Measurements from ENCODE around the gene SBF1.
A peak's percentile ranks its signal among the peaks of the same experiment; 100 is the strongest.

Gene SBF1

DNA sequence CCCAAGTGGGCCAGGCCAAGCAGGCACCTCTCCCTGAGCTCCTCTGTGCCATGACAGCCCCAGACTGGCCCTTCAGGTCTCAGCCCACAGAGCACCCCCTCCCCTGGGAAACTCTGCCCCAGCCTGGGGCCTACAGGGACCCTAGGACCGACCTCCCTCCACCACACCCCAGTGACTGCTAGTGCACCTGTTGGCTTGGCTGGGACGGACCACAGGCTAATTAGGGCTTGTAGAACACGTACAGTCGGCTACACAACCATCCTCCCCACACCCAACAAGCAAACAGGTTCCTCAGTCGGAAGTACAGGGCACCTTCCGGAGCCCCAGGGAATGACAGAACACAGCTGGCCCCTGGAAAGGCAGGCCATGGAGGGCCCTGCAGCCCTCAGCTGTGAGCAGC lies 4.3 kb downstream of the SBF1 start:
- no peak for DNase-seq (ENCODE audit: low read depth, low spot score)
- H3K27ac ChIP-seq, result peak overlapping the region; percentile 47

DNA sequence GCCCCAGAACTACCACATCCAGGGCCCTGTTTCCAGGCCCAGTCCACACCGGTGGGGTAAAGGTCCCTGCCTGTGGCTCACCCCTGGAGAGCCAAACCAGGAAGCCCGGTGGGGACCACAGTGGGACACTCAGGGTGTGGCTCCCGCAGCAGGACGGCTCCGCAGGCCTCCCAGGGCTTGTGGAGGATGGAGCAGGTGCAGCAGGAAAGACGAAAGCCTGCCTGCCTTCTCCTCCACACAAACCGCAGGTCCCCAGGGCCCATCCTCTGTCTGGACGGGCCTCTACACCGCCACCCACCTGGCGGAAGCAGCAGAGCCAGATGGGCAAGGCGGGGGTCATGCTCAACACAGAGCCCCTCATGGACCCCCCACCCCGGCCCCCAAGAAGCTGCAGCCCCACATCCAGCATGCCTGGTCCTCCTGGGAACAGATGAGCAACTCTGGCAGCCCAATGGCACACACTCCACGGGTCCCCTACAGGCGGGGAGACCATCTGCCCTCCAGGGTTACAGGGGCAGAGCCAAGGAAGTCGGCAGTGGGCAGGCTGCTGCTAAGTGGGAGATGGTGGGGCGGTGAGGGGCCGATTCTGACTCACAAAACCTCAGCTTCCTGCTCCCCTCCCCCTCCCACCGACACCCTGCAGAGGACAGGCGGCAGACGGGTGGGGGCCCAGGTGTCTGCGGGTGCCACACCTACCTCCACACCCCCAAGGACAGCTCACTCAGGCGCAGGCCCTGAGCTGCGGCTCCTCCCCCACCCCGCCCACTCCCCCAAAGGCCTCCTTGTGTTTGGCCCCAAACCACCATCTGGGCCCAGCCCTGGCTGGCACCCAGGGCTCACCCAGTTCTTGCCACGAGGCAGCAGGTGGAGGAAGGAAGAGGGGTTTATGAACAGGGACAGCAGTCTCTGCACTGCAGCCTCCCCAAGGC lies 5.2 kb downstream of the SBF1 start:
- peak; percentile 37 for DNase-seq (ENCODE audit: low read depth, low spot score)
- peak overlapping the region; percentile 47 for H3K27ac ChIP-seq

DNA sequence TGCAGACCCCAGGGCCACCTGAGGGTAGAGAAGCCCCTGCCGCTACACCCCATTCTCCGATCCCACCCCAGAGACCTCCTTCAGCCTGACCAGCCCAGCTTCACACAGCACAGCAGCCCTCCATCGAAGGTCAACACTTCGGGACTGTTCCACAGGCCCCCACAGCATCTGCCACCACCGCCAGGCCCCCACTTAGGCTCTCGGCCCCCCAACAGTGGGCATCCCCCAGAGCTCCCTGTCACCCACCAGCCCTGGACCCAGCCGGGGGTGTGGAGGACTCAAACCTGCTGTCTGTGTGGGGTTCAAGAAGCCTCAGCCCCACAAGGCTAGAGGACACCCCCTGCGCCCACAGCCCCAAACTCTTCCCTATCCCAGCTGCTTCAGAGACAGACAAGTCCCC lies 6.2 kb downstream of the SBF1 start:
- DNase-seq (ENCODE audit: low read depth, low spot score), result no peak
- H3K27ac ChIP-seq, result no peak overlapping the region

DNA sequence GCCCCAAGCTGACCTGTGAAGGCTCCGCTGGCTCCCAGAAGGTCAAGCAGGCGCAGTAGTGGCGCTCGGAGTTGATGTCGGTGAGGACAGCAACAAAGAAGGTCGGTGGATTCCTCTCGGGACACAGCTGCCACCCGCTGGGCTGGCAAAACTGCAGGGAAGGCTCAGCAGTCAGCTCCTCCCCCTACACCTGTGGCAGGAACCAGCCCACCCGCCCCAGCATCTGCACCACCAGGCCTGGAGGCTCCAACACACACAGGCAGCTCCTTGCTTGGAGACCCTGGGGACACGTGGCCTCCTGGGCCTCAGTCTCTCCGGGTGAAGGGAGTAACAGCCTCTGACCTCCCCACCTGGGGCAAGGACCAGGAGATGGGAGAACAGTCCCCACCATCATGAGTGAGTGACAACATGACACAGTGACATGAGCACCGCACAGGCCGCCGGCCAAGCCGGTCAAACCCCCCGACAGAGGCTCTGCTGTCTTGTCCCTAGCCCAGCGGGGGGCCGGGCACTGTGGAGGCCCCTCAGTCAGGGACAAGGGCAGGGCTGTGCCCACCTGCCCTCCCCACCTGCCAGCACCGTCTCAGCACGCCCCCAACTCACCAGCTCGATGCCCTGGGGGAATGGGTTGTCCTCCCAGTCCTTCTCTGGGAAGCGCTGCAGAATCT lies 6.9 kb downstream of the SBF1 start:
- no peak for DNase-seq (ENCODE audit: low read depth, low spot score)
- H3K27ac ChIP-seq, result no peak overlapping the region

DNA sequence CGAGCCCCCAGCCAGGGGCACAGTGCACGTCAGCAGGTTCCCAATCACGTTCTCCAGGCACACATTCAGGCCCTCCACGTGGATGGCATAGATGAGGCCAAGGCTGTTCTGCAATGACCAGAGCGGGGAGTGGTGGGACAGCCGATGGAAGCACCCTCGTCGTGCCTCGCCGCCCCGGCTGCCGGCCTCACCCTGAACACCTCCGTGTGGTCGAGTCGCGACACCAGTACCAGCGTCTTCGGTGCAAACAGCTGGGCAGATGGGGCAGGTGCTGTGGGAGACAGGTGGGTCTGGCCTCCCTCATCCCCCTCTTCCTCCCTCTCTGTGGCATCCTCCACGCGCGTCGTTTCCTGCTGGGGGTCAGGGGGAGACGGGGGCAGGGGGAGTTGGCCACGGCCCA lies 7.5 kb downstream of the SBF1 start:
- no peak overlapping the region for H3K27ac ChIP-seq
- DNase-seq (ENCODE audit: low read depth, low spot score), result no peak

DNA sequence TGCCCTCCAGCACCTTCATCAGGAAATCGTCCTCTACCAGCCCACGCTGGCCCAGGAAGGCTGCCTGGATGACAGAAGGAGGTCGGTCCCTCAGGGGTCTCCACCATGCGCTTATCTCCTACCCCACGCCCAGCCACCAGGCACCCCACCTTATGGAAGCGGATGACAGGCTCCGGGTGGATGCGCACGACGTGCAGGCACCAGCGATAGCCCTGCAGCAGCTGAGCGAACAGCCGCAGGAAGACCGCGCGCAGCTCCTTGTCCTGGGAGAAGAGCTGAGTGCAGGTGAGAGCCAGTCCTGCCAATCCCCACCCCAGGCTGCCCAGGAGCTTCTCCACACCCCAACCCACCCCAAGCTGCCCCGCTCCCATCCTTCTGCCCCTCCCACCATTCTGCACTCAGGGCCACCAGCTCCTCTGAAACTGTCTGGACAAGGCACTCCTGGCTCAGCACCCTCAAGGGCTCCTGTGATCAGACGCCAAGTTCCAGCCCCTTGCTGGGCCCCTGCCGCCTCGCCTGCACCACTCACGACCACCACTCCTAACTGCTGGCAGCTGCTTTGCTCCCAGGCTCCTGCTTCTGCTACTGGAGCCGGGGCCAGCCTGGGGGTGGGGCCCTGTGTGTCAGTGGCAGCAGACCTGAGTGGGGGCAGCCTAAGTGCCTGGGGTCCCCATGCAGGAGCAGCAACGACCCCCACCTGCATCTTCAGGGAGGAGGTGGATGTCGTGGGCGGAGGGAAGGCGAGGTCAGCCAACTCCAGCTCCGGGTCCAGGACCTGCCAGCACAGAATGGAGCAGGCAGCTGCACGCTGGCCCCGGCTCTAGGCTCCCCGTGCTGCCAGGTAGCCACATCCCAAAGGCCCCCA lies 9.5 kb downstream of the SBF1 start:
- DNase-seq (ENCODE audit: low read depth, low spot score), result no peak

DNA sequence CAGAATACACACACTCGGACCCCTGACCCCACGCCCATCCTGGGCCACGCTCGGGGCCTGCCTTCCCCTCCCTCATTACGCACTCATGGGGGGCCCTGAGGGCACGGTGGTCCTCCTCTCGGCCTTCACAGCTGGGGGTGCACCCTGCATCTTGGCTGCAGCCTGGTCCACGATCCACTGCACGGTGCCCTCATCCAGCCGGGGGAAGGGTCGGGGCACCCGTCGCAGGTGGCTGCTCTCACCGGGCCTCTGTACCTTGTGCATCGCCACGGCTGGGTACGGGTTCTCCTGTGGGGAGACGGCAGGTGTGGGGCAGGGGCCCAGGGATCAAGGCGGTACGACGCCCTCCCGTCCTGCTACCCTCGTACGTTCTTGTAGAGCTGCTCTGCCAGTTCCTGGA lies 10.4 kb downstream of the SBF1 start:
- DNase-seq (ENCODE audit: low read depth, low spot score), result no peak
- no peak overlapping the region for H3K27ac ChIP-seq

More for the DNA sequence above, 9.5 kb downstream of the SBF1 start:
- H3K27ac ChIP-seq, result no peak overlapping the region

DNA sequence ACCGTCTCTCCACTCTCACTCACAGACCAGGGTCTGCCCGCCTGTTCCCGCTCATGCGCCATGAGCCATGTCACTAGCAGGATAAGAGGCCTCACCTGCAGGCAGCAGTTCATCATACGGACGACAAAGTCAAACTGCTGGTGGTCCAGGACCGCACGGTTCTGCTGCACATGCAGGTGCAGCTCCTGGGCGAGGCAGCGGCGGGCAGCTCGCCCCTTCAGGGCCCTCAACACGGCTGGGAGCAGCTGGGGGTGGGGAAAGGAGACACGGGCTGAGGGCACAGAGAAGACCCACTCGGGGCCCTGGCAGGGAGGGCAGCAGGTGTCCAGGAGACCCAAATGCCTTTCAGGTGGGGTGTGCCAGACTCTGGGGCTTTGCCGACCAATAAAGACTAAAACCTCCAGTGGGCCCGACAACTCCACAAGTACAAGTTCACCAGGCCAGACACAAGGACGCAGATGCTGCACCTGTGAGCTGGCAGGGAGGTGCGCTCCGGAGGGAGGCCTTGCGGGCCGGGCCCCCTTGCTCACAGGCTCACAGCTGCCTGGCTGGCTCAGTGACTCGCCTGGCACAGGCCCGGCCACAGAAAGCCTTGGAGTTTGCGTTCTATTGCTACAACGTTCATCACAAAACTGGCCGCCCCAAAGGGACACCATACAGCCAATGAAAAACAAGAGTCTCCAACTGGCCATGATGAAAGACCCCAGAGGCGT lies 11.5 kb downstream of the SBF1 start:
- DNase-seq (ENCODE audit: low read depth, low spot score), result no peak
- H3K27ac ChIP-seq, result no peak overlapping the region

DNA sequence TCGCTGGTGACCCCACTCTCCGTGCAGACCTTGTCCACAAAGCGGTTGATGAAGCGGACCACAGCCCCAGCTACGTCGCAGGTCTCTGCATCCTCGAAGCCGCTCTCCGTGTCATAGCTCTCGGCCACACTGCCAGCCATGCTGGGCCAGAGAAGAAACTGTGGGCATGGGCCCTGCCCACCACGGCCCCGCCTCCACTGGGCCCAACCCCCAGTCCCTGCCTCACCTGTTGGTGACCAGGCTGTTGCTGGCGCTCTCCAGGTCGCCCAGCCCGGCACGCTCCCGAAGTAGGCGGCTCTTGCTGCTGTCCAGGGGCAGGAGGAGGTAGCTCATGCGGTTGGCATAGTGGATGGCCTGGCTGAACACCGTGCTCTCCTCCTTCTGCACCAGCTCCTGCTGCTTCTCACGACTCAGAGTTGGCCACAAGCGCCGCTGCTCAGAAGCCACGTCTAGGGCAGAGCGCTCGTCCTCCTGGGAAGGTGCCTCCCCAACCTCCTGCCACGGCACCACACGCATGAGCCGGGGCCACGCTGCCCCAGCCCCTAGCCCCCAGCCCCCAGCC lies 12.8 kb downstream of the SBF1 start:
- H3K27ac ChIP-seq, result no peak overlapping the region
- DNase-seq (ENCODE audit: low read depth, low spot score), result no peak

DNA sequence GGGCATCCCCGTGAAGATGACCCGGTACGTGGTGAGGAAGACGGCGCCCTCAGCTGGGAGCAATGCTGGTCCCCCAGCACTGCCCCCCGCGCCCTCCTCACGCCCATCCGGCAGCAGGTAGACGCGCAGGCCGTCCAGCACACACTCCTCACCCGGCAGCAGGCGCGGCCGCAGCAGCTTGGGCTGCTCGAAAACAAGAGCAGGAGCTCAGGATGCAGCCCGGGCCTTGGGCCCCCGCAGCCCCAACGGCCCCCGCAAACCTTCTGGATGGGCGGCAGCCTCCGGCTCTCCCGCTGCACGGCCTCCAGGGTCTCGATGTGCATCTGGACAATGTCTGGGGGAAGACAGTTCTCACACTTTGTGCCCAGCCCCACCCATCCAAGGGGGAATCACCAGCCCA lies 13.3 kb downstream of the SBF1 start:
- no peak for DNase-seq (ENCODE audit: low read depth, low spot score)

DNA sequence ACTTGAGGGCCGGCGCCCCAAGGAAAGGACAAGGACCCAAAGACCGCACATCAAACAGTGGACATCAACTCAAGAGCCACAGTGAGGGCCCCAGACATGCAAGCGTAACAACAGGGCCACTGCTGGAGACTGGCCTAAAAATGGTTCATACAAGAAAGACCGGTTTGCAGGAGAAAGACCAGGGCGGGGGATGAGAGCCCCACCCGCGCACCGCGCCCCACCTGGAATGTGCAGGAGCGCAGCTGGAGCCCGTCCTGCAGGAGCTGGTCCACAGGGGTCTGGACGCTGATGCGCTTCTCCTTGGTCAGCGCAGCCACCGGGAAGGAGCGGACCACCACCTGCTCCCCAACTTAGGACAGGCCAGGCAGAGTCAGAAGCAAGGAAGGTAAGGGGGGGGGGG lies 13.9 kb downstream of the SBF1 start:
- DNase-seq (ENCODE audit: low read depth, low spot score), result no peak
- H3K27ac ChIP-seq, result peak overlapping the region; percentile 28

More for the DNA sequence above, 13.3 kb downstream of the SBF1 start:
- no peak overlapping the region for H3K27ac ChIP-seq

DNA sequence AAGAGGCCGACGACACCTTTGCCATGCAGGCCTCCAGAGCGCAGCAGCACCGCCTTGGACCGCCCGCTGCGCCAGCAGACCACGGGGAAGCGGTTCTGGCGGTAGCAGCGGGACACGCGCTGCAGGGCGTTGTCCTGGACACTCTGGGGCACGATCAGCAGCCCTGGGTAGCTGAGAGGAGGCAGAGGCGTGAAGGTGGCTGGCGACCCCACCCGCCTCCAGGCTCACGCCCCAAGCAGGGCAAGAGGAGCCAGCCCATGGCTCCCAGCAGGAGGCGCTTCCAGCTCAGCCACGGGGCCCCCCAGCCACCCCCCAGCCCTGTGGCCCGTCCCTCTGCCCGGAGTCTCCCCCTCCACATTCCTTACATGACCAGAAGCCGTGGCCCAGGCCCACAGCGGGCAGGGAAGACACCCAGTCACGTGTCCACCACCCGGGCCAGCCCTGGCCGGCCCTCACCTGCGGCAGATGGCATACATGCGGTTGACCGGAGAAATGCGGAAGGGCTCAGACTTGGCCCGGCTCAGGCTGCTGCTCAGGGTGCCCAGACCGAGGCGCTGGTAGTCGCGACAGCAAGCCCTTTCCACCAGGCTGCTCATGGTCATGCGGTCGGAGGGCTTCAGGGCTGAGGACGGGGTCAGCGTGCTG lies 15.2 kb downstream of the SBF1 start:
- H3K27ac ChIP-seq, result no peak overlapping the region
- DNase-seq (ENCODE audit: low read depth, low spot score), result no peak

DNA sequence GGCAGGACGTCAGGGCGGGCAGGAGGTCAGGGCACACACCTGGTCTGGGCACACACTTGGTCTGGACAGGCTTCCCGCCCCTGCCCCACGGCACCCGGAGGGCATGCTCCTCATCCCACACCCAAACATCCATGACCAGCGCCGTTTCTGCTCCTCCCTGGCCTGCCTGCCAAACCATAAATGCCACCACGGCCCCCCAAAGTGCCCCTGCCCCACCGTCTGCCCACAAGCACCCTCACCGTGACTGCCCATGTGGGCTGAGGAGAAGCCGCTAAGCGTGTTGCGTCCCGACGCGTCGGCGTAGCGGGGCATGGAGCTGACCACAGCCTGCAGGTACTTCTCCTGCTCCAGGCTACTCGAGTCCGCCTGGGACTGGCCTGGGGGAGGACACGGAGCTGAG lies 15.8 kb downstream of the SBF1 start:
- no peak for DNase-seq (ENCODE audit: low read depth, low spot score)
- no peak overlapping the region for H3K27ac ChIP-seq

DNA sequence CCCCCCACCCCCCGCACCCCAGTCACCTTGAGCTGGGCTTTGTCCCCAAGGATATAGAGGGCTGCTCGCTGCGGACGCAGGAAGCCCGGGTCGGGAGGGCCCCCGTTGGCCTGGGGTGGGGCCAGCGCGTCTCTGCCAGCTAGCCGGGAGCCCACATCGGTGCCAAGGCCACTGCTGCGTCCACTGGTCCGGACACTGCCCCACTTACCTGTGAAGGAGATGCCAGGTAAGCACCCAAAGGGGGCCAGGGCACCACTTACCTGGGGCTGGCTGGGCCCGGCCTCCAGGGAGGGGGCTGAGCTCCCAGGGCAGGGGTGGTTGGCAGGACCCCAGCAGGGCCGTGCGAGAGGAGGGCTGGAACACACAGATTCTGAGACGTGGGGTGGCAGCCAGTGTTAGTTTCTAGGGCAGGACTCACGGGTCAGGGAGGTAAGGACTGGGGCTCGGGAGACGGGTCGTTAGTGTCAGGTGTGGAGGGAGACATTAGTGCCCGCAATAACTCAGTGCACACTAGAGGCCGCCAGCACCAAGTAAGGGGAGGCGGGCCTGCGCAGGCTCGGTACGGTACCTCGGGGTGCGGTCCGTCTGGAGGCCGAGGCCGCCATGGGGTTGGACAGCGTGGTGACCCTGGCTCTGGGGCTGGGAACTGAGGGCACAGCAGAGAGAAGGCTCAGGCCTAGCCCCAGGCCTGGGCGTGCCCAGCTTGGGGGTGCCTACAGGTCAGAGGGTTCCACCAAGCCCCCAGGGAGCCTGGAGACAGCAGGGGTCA lies 18.2 kb downstream of the SBF1 start:
- no peak for DNase-seq (ENCODE audit: low read depth, low spot score)
- H3K27ac ChIP-seq, result no peak overlapping the region

DNA sequence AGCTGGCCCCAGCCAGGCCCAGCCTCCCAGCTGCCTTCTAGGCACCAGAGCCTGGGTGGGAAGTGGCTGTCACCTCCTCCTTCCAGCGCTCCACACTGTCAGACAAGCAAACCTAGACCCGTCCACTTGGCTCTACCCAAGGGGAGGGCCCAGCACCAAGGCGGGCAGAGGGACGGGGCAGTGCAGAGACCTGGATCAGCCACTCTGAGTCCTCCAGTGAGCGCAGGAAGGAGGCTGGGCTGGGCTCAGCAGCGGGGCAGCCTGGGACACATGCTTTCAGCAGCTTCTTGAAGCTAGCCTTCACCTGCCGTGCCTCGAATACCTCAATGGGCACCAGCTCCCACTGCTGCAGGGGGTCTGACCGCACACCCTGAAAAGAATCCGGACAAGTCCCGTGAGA lies 18.8 kb downstream of the SBF1 start:
- H3K27ac ChIP-seq, result no peak overlapping the region
- no peak for DNase-seq (ENCODE audit: low read depth, low spot score)

DNA sequence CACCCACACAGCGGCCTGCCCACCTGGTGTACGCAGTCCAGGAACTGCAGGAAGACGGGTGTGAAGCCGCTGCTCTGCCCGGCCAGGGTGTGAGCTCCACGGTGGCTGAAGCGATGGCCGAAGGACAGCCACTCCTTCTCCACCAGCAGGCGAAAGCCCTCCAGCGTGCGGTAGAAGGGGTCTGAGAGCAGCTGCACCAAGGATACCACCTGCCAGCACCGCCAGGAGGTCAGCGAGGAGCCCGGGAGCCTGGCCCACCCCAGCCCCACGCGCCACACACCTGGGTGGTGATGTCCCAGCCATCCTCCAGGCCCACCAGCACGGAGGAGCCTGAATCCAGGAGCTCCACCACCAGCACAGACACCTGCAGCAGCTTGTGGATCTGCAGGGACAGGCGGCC lies 19.6 kb downstream of the SBF1 start:
- no peak overlapping the region for H3K27ac ChIP-seq
- DNase-seq (ENCODE audit: low read depth, low spot score), result no peak

DNA sequence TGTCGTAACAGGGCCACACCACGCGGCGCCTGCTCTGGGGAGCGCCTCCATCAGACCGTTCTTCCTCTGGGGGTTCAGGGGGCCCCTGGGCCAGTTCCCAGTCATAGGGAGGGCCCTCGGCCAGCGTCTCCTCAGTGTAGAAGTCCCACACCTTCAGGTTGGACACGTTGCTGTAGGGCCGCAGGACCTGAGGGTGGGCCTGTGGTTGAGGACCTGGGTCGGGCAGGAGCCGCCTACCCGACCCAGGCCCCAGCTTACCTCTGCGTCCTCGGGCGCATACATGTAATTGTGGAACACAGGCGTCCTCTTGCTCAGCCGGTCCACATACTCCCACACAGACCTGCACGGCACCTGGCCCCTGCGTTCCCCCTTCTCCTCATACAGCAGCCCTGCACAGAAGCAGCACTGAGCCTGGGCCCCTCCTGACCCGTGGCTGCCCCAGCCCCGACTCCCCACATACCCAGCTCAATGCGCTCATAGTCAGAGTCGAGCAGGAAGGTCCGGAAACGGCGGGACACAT lies 20.2 kb downstream of the SBF1 start:
- H3K27ac ChIP-seq, result no peak overlapping the region
- DNase-seq (ENCODE audit: low read depth, low spot score), result no peak

DNA sequence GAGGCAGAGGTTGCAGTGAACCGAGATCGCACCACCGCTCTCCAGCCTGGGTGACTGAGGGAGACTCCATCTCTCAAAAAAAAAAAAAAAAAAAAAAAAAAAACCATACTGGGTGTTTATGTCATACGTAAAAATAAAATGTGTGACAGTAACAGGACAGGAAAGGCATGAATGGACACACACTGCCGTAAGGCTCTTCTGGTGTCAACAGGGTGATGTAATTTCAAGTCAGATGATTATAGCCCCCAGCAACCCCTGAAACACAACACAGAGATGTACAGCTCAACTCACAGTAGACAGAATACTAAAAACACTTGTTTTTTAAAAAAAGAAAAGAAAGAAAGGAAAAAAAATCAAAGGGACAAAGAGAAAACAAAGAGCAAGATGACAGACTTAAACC lies 22.2 kb downstream of the SBF1 start:
- no peak for DNase-seq (ENCODE audit: low read depth, low spot score)
- no peak overlapping the region for H3K27ac ChIP-seq

Data from epithelial cell of prostate (primary cell).